ENCODE measurements around the gene SNAP47. TPM values are rescaled to one million over a fixed set of nuclear protein-coding genes. Genes with fewer than 3 reads are reported as not detected.

Gene SNAP47
- polyA plus RNA-seq, 1 donor from 2014 or later, result 56.0 TPM

DNA sequence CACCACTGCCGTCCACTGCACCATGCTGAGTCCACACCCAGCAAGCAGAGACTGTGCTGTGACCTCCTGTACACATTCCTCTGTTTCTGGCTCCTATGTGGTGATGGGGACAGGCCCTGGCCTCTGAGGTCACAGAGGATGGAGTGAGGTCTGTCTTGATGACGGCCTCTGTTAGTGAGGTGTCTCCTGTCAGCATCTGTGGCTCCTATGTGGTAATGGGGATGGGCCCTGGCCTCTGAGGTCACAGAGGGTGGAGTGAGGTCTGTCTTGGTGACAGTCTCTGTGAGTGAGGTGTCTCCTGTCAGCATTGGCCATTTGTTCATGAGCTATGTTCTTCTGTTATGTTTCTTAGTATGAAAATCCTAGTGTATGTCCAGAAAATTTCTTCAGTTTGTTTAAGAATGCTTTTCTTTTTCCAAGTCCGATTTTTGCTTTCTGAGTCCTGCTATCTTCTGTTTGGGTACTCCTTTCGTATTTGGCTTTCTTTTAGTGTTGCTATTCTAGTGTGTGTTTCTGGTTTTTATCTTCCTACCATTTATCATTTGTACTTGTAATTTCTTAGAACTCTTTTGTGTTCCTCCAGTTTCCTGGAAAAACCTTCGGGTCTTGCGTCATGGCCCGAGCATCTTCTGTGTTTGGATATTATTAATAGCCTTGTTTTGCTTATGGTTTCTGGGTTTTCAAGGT, 13.4 kb downstream of the SNAP47 start:
- H3F3A ChIP-seq (ENCODE audit: insufficient read depth, low read length, poor library complexity, severe bottlenecking), result no peaks in the 10 kb centered on the region
- H3K79me2 ChIP-seq (replicated peaks; ENCODE audit: insufficient read depth, low read length), result no peaks in the 10 kb centered on the region
- H4K20me1 ChIP-seq (ENCODE audit: insufficient read depth), result no peaks in the 10 kb centered on the region
- no peaks in the 10 kb centered on the region for H3K9me2 ChIP-seq (ENCODE audit: insufficient read depth, low read length)
- no peak overlapping the region for H3K27ac ChIP-seq (ENCODE audit: low read length)
- no peaks in the 10 kb centered on the region for H3K27me3 ChIP-seq (ENCODE audit: insufficient read depth, low read depth, low read length)
- H3K9me3 ChIP-seq (ENCODE audit: low read length), result no peaks in the 10 kb centered on the region
- H2AFZ ChIP-seq (ENCODE audit: low read depth, low read length), result no peak overlapping the region
- TF ChIP-seq TAF1 (IDR thresholded peaks at IDR 0.05; ENCODE audit: low read depth) (no peak), MXI1 (conservative IDR thresholded peaks at IDR 0.05; ENCODE audit: poor library complexity, severe bottlenecking) (no peak), RAD21 (conservative IDR thresholded peaks at IDR 0.05) (no peak), SMC3 (conservative IDR thresholded peaks at IDR 0.05; ENCODE audit: poor library complexity) (no peak), EZH2 (IDR thresholded peaks at IDR 0.05; ENCODE audit: borderline replicate concordance, insufficient read depth, low read length, poor library complexity, severe bottlenecking) (no peak), EP300 (conservative IDR thresholded peaks at IDR 0.05; ENCODE audit: poor library complexity, severe bottlenecking) (no peak), POLR2AphosphoS5 (IDR thresholded peaks at IDR 0.05) (no peak)
- TF ChIP-seq, protein P1, sequence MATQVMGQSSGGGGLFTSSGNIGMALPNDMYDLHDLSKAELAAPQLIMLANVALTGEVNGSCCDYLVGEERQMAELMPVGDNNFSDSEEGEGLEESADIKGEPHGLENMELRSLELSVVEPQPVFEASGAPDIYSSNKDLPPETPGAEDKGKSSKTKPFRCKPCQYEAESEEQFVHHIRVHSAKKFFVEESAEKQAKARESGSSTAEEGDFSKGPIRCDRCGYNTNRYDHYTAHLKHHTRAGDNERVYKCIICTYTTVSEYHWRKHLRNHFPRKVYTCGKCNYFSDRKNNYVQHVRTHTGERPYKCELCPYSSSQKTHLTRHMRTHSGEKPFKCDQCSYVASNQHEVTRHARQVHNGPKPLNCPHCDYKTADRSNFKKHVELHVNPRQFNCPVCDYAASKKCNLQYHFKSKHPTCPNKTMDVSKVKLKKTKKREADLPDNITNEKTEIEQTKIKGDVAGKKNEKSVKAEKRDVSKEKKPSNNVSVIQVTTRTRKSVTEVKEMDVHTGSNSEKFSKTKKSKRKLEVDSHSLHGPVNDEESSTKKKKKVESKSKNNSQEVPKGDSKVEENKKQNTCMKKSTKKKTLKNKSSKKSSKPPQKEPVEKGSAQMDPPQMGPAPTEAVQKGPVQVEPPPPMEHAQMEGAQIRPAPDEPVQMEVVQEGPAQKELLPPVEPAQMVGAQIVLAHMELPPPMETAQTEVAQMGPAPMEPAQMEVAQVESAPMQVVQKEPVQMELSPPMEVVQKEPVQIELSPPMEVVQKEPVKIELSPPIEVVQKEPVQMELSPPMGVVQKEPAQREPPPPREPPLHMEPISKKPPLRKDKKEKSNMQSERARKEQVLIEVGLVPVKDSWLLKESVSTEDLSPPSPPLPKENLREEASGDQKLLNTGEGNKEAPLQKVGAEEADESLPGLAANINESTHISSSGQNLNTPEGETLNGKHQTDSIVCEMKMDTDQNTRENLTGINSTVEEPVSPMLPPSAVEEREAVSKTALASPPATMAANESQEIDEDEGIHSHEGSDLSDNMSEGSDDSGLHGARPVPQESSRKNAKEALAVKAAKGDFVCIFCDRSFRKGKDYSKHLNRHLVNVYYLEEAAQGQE (IDR thresholded peaks at IDR 0.05; ENCODE audit: borderline replicate concordance), result no peak
- TF ChIP-seq, protein P2, sequence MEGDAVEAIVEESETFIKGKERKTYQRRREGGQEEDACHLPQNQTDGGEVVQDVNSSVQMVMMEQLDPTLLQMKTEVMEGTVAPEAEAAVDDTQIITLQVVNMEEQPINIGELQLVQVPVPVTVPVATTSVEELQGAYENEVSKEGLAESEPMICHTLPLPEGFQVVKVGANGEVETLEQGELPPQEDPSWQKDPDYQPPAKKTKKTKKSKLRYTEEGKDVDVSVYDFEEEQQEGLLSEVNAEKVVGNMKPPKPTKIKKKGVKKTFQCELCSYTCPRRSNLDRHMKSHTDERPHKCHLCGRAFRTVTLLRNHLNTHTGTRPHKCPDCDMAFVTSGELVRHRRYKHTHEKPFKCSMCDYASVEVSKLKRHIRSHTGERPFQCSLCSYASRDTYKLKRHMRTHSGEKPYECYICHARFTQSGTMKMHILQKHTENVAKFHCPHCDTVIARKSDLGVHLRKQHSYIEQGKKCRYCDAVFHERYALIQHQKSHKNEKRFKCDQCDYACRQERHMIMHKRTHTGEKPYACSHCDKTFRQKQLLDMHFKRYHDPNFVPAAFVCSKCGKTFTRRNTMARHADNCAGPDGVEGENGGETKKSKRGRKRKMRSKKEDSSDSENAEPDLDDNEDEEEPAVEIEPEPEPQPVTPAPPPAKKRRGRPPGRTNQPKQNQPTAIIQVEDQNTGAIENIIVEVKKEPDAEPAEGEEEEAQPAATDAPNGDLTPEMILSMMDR (IDR thresholded peaks at IDR 0.05; ENCODE audit: poor library complexity, severe bottlenecking), result no peak
- H3K36me3 ChIP-seq (ENCODE audit: insufficient read depth, low read length), result peaks cover 9% of the 10 kb centered on the region
- H3K4me2 ChIP-seq (ENCODE audit: low read length), result no peak overlapping the region
- H3K9ac ChIP-seq (ENCODE audit: low read length), result no peak overlapping the region
- H3K4me3 ChIP-seq (ENCODE audit: low read length), result no peak overlapping the region

DNA sequence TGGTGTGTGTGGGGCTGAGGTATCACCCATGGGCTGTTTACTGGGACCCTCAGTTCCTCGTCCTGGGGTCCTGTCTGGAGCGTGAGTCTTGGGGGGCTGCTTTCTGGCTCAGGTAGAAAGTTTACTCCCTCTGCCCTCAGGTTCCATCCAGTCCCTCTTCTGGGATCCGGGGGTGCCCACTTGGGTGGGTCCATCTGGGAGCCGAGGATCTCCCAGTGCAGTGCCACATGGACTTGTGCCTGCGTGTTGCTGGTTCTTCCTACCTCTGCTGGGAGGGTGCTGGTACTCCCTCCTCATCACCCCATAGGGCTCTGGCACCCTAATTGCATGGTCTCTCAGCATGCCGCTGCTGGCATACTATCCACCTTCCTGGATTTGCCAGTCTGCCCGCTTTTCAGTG, 14.0 kb downstream of the SNAP47 start:
- no peaks in the 10 kb centered on the region for H3K27me3 ChIP-seq (ENCODE audit: insufficient read depth, low read depth, low read length)
- no peaks in the 10 kb centered on the region for H3K9me2 ChIP-seq (ENCODE audit: insufficient read depth, low read length)
- no peaks in the 10 kb centered on the region for H3F3A ChIP-seq (ENCODE audit: insufficient read depth, low read length, poor library complexity, severe bottlenecking)
- H3K9me3 ChIP-seq (ENCODE audit: low read length), result no peaks in the 10 kb centered on the region
- no peak overlapping the region for H3K27ac ChIP-seq (ENCODE audit: low read length)
- no peak overlapping the region for H3K4me3 ChIP-seq (ENCODE audit: low read length)
- no peak overlapping the region for H2AFZ ChIP-seq (ENCODE audit: low read depth, low read length)
- no peak overlapping the region for H3K4me2 ChIP-seq (ENCODE audit: low read length)
- no peak overlapping the region for H3K9ac ChIP-seq (ENCODE audit: low read length)
- peaks cover 9% of the 10 kb centered on the region for H3K36me3 ChIP-seq (ENCODE audit: insufficient read depth, low read length)
- no peaks in the 10 kb centered on the region for H4K20me1 ChIP-seq (ENCODE audit: insufficient read depth)
- no peaks in the 10 kb centered on the region for H3K79me2 ChIP-seq (replicated peaks; ENCODE audit: insufficient read depth, low read length)
- no peak for TF ChIP-seq RAD21 (conservative IDR thresholded peaks at IDR 0.05)
- no peak for TF ChIP-seq SMC3 (conservative IDR thresholded peaks at IDR 0.05; ENCODE audit: poor library complexity)
- TF ChIP-seq EP300 (conservative IDR thresholded peaks at IDR 0.05; ENCODE audit: poor library complexity, severe bottlenecking), result no peak
- TF ChIP-seq, protein P1 (IDR thresholded peaks at IDR 0.05; ENCODE audit: borderline replicate concordance), result no peak
- TF ChIP-seq MXI1 (conservative IDR thresholded peaks at IDR 0.05; ENCODE audit: poor library complexity, severe bottlenecking), result no peak
- no peak for TF ChIP-seq EZH2 (IDR thresholded peaks at IDR 0.05; ENCODE audit: borderline replicate concordance, insufficient read depth, low read length, poor library complexity, severe bottlenecking)
- TF ChIP-seq TAF1 (IDR thresholded peaks at IDR 0.05; ENCODE audit: low read depth), result no peak
- TF ChIP-seq POLR2AphosphoS5 (IDR thresholded peaks at IDR 0.05), result no peak
- TF ChIP-seq, protein P2 (IDR thresholded peaks at IDR 0.05; ENCODE audit: poor library complexity, severe bottlenecking), result no peak
